MM.1S (cell line): ENCODE results near the gene RETSAT.

ENCODE experiments used
- CTCF ChIP-seq: fragments of 300-600 bp; sonication (generic); IDR thresholded peaks from 2 replicates; pipeline ENCODE4 v1.5.1; 2016; ENCODE audit warnings: antibody characterized with exemption, low read length, mixed read lengths
- EZH2 ChIP-seq: fragments of 300-600 bp; sonication (generic); optimal IDR thresholded peaks from 2 replicates; pipeline ENCODE3; 2017; ENCODE audit warnings: low read depth, mild to moderate bottlenecking, antibody characterized with exemption, low read length, mixed read lengths
- EZH2phosphoT487 ChIP-seq: fragments of 300-600 bp; sonication (generic); IDR thresholded peaks from 2 replicates; pipeline ENCODE4 v1.6.1; 2018; ENCODE audit warnings: antibody characterized with exemption, low read length

GRCh38 chr2:85327160-85327821 is 27.0 kb downstream of the RETSAT start:
- TF ChIP-seq CTCF (no peak), EZH2 (no peak), EZH2phosphoT487 (no peak)
